A549 (cell line): ENCODE measurements around the gene HLX. TPM values are rescaled to one million over a fixed set of nuclear protein-coding genes. Genes with fewer than 3 reads are reported as not detected.
A peak's percentile ranks its signal among the peaks of the same experiment; 100 is the strongest.

Experiments
- ATAC-seq, 2 experiments: fragments of 200-7000 bp in 1 of 2; fragments of >200 bp in 1 of 2; cut with Nextera tagmentation in 1 of 2; cut with Tn5 transposase in 1 of 2; 3 replicates each; pipeline versions ENCODE4 v1.8.0 to v1.9.1; 2018 to 2020; ENCODE audit warnings: mild to moderate bottlenecking in 1 of 2, moderate library complexity in 1 of 2
- CTCF ChIA-PET: fragments of 300-600 bp; sonication (Branson Sonifier 250); formaldehyde crosslinking; extraction: SDS; loops from one replicate; lab custom pipeline; 2021; ENCODE audit warnings: antibody characterized with exemption, inconsistent platforms; lab: Yijun Ruan, JAX
- POLR2A ChIA-PET: fragments of 350-600 bp; formaldehyde crosslinking; extraction: SDS; loops from one replicate; lab custom pipeline; 2021; ENCODE audit warnings: antibody characterized with exemption, inconsistent platforms; lab: Yijun Ruan, JAX
- DNase-seq, 2 experiments: peaks; one replicate each; pipeline versions ENCODE4 v3.0.0 to v3.0.0-alpha.2; 2011 to 2016; ENCODE audit warnings: low read depth in 1 of 2, low spot score in 1 of 2
- FAIRE-seq: peaks from 2 replicates; lab custom pipeline; 2011; peaks lifted over from hg19 to GRCh38; lab: Jason Lieb, UNC
- H3K27ac ChIP-seq, 2 experiments: fragments of >200 bp; sonication (Bioruptor Twin); formaldehyde crosslinking; 3 replicates each; pipeline ENCODE4 v1.5.1; 2016 to 2017
- H3K4me1 ChIP-seq: fragments of >200 bp; sonication (Bioruptor Twin); formaldehyde crosslinking; 3 replicates; pipeline ENCODE4 v1.6.1; 2016
- H3K4me2 ChIP-seq: fragments of >200 bp; sonication (Bioruptor Twin); formaldehyde crosslinking; 3 replicates; pipeline ENCODE4 v1.6.1; 2016
- H3K4me3 ChIP-seq: fragments of >200 bp; sonication (Bioruptor Twin); formaldehyde crosslinking; 3 replicates; pipeline ENCODE4 v1.5.1; 2016
- H3K9me3 ChIP-seq: fragments of >200 bp; sonication (Bioruptor Twin); formaldehyde crosslinking; 3 replicates; pipeline ENCODE4 v1.6.1; 2016
- BHLHE40 ChIP-seq: IDR thresholded peaks from 2 replicates; pipeline ENCODE4 v1.6.1; 2012; ENCODE audit warnings: low read depth, low read length, inconsistent platforms
- CBX2 ChIP-seq: fragments of 200-600 bp; sonication (generic); IDR thresholded peaks from 2 replicates; pipeline ENCODE4 v1.6.1; 2016; ENCODE audit warnings: low read depth, mild to moderate bottlenecking, borderline replicate concordance
- CEBPB ChIP-seq, 2 experiments: fragments of >200 bp in 1 of 2; sonication (Bioruptor Twin) in 1 of 2; formaldehyde crosslinking in 1 of 2; IDR thresholded peaks; 2 replicates each; pipeline ENCODE4 v1.6.1; 2012 to 2016
- CHD4 ChIP-seq: fragments of 200-600 bp; sonication (generic); IDR thresholded peaks from 2 replicates; pipeline ENCODE4 v1.6.1; 2016; ENCODE audit warnings: antibody characterized with exemption, mild to moderate bottlenecking, borderline replicate concordance
- EHMT2 ChIP-seq: fragments of 200-600 bp; sonication (generic); IDR thresholded peaks from 2 replicates; pipeline ENCODE4 v1.6.1; 2016; ENCODE audit warnings: antibody characterized with exemption, low read depth, mild to moderate bottlenecking, moderate library complexity
- ELK1 ChIP-seq: fragments of 150-350 bp; IDR thresholded peaks from 2 replicates; pipeline ENCODE4 v1.6.1; 2014; ENCODE audit warnings: low read depth, mild to moderate bottlenecking, low read length
- FOXS1 ChIP-seq: fragments of 250-450 bp; sonication (Bioruptor Pico); IDR thresholded peaks from 2 replicates; pipeline ENCODE4 v1.5.0; 2020; ENCODE audit warnings: mild to moderate bottlenecking, moderate library complexity
- GATA3 ChIP-seq: IDR thresholded peaks from 2 replicates; pipeline ENCODE4 v1.6.1; 2012; ENCODE audit warnings: borderline replicate concordance
- HOXA7 ChIP-seq: fragments of 250-450 bp; sonication (Bioruptor Pico); IDR thresholded peaks from 2 replicates; pipeline ENCODE4 v1.5.0; 2020; ENCODE audit warnings: mild to moderate bottlenecking, moderate library complexity
- HOXB5 ChIP-seq: fragments of 250-450 bp; sonication (Bioruptor Pico); IDR thresholded peaks from 2 replicates; pipeline ENCODE4 v1.5.0; 2020; ENCODE audit warnings: mild to moderate bottlenecking, moderate library complexity
- JUNB ChIP-seq: fragments of >200 bp; sonication (Bioruptor Twin); formaldehyde crosslinking; IDR thresholded peaks from 2 replicates; pipeline ENCODE4 v1.6.1; 2016
- KDM1A ChIP-seq: fragments of 200-600 bp; sonication (generic); IDR thresholded peaks from 2 replicates; pipeline ENCODE4 v1.6.1; 2016; ENCODE audit warnings: low read depth, mild to moderate bottlenecking
- KDM5A ChIP-seq: fragments of 200-600 bp; sonication (generic); IDR thresholded peaks from 2 replicates; pipeline ENCODE4 v1.6.1; 2016; ENCODE audit warnings: antibody characterized with exemption, mild to moderate bottlenecking
- MAFK ChIP-seq: fragments of 450-650 bp; IDR thresholded peaks from 2 replicates; pipeline ENCODE4 v1.6.1; 2014; ENCODE audit not compliant: partially characterized antibody
- NFE2L2 ChIP-seq: fragments of 150-350 bp; conservative IDR thresholded peaks from 2 replicates; pipeline ENCODE4 v1.6.1; 2014; ENCODE audit warnings: low read length
- NPAS2 ChIP-seq: fragments of 250-450 bp; sonication (Bioruptor Pico); IDR thresholded peaks from 2 replicates; pipeline ENCODE4 v1.8.0; 2022; ENCODE audit warnings: mild to moderate bottlenecking, moderate library complexity, borderline replicate concordance
- POLR2AphosphoS2 ChIP-seq: conservative IDR thresholded peaks from 2 replicates; pipeline ENCODE4 v1.6.1; 2012; ENCODE audit warnings: low read length, improper control_type of control experiment, inconsistent platforms
- RAD21 ChIP-seq, 2 experiments: fragments of >200 bp in 1 of 2; sonication (Bioruptor Twin) in 1 of 2; formaldehyde crosslinking in 1 of 2; IDR thresholded peaks in 1 of 2; conservative IDR thresholded peaks in 1 of 2; 2 replicates in 1 of 2; 3 replicates in 1 of 2; pipeline ENCODE4 v1.6.1; 2012 to 2018; ENCODE audit warnings: inconsistent platforms in 1 of 2
- RFX5 ChIP-seq: fragments of 450-650 bp; IDR thresholded peaks from 2 replicates; pipeline ENCODE4 v1.7.1; 2014; ENCODE audit warnings: antibody characterized with exemption, mild to moderate bottlenecking, moderate library complexity
- SREBF2 ChIP-seq: fragments of 450-650 bp; IDR thresholded peaks from 2 replicates; pipeline ENCODE4 v1.6.1; 2014; ENCODE audit warnings: mild to moderate bottlenecking, moderate library complexity
- ZC3H11A ChIP-seq: fragments of 450-650 bp; IDR thresholded peaks from 2 replicates; pipeline ENCODE4 v1.6.1; 2014; ENCODE audit warnings: antibody characterized with exemption, mild to moderate bottlenecking
- ZNF302 ChIP-seq: fragments of 250-450 bp; sonication (Bioruptor Pico); IDR thresholded peaks from 2 replicates; pipeline ENCODE4 v1.9.0; 2021; ENCODE audit warnings: inconsistent platforms, mild to moderate bottlenecking, moderate library complexity
- ZSCAN20 ChIP-seq: fragments of 250-450 bp; sonication (Bioruptor Pico); IDR thresholded peaks from 2 replicates; pipeline ENCODE4 v1.8.0; 2022; ENCODE audit warnings: mild to moderate bottlenecking, moderate library complexity
- WGBS: methylation state at CpG from one replicate; pipeline ENCODE4 v1.1.6; 2017; ENCODE audit errors: missing lambda C conversion rate; 5-methylcytosine and 5-hydroxymethylcytosine counted together
- polyA plus RNA-seq, 4 experiments: library from polyadenylated mRNA; depleted of rRNA in 3 of 4; stranded (reverse); fragments of >200 nt; fragmentation: RNase III in 1 of 4; extraction: RNeasy Plus Mini Kit Qiagen cat#74134 plus additional on column Dnase treatment in 1 of 4; gene quantifications; 2 replicates in 3 of 4; 3 replicates in 1 of 4; pipeline ENCODE4 v1.2.3, GENCODE V29; 2011 to 2017
- TF ChIP-seq, protein P1 (sequence below): fragments of 450-650 bp; IDR thresholded peaks from 2 replicates; pipeline ENCODE4 v1.6.1; 2014; ENCODE audit warnings: antibody characterized with exemption
- TF ChIP-seq, protein P2 (sequence below): fragments of >200 bp; sonication (Bioruptor Twin); formaldehyde crosslinking; IDR thresholded peaks from 2 replicates; pipeline ENCODE4 v1.6.1; 2016
- TF ChIP-seq, protein P3 (sequence below): IDR thresholded peaks from 2 replicates; pipeline ENCODE4 v1.6.1; 2012; ENCODE audit warnings: low read depth, borderline replicate concordance
- TF ChIP-seq, protein P4 (sequence below): fragments of 250-450 bp; sonication (Bioruptor Pico); IDR thresholded peaks from 2 replicates; pipeline ENCODE4 v1.5.0; 2021; ENCODE audit warnings: mild to moderate bottlenecking, moderate library complexity, borderline replicate concordance

The HLX gene
- polyA plus RNA-seq, 2 of the 4 experiments (the other 2 are of a cell fraction) = 0.70 to 5.6 TPM

DNA sequence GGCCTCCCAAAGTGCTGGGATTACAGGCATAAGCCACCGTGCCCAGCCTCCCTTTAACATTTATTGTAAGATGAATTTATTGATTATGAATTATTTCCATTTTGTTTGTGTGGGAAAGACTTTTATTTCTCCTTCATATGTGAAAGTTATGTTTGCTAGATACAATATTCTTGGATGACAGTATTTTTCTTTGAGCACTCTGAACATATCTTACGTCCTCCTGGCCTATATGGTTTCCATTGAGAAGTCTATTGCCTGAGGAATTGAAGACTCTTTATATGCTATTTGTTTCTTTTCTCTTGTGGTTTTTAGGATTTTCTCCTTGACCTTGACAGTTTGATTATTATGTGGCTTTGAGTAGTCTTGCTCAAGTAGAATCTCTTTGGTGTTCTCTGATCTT, 26.8 kb upstream of the HLX start:
- FAIRE-seq = no peak
- WGBS = 14% methylated on average over 2 of the region's 2 CpGs
- H3K9me3 ChIP-seq = peaks cover 5% of the 10 kb centered on the region; the same call in 1 of the 3 replicates

DNA sequence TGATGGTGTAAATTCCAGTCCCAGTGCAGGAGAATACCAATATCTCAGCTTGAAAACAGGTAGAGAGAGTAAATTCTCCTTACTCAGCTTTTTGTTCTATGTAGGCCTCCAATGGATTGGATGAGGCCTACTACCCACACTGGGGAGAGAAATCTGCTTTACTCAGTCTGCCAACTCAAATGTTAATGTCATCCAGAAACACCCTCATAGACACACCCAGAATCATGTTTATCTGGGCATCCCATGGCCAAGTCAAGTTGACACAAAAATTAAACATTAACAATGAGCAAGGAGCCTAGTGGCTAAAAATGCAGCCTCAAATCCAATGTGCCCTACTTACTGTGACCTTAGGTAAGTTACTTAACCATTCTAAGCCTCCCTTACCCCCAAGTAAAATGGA, 6.9 kb upstream of the HLX start:
- DNase-seq = peak in 1 of 2 experiments; percentile 34
- Histone ChIP-seq H3K4me2 (peak overlapping the region; percentile 40; the same call in 2 of the 3 replicates), H3K4me1 (peaks cover 26% of the 10 kb centered on the region; the same call in 2 of the 3 replicates), H3K27ac (no peak overlapping the region), H3K9me3 (peaks cover 2% of the 10 kb centered on the region; the same call in 2 of the 3 replicates), H3K4me3 (no peak overlapping the region)
- CTCF ChIA-PET = interaction anchor here (1.0 to 5.1 kb wide), 4 partner anchors 62 to 1583 kb away, joined by 3 to 47 read pairs (median 12); no protein-coding TSS in a partner anchor
- peak in 1 of 2 experiments; percentile 31; a peak in 1 of 6 replicates for ATAC-seq
- TF ChIP-seq HOXA7 (CRISPR knock-in tag) (no peak), FOXS1 (CRISPR knock-in tag) (no peak), MAFK (peak; percentile 78)
- POLR2A ChIA-PET = no interaction called here
- no peak for FAIRE-seq

More for the DNA sequence above, 26.8 kb upstream of the HLX start:
- H3K27ac ChIP-seq = no peak overlapping the region
- ATAC-seq (no peak), DNase-seq (no peak)
- POLR2A ChIA-PET = no interaction called here
- TF ChIP-seq HOXB5 (CRISPR knock-in tag) (no peak), BHLHE40 (no peak), CHD4 (no peak), GATA3 (no peak), KDM1A (no peak), NPAS2 (CRISPR knock-in tag) (no peak), CBX2 (no peak), ZNF302 (no peak), POLR2AphosphoS2 (no peak), KDM5A (no peak), JUNB (no peak), NFE2L2 (no peak), RFX5 (no peak), EHMT2 (no peak), ZC3H11A (no peak), ELK1 (no peak), RAD21 (conservative IDR thresholded peaks at IDR 0.05 in 1 of 2, IDR thresholded peaks at IDR 0.05 in 1 of 2) (no peak)
- TF ChIP-seq, protein P1, sequence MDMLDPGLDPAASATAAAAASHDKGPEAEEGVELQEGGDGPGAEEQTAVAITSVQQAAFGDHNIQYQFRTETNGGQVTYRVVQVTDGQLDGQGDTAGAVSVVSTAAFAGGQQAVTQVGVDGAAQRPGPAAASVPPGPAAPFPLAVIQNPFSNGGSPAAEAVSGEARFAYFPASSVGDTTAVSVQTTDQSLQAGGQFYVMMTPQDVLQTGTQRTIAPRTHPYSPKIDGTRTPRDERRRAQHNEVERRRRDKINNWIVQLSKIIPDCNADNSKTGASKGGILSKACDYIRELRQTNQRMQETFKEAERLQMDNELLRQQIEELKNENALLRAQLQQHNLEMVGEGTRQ = no peak
- TF ChIP-seq, protein P2, sequence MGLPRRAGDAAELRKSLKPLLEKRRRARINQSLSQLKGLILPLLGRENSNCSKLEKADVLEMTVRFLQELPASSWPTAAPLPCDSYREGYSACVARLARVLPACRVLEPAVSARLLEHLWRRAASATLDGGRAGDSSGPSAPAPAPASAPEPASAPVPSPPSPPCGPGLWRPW = no peak
- no peaks in the 10 kb centered on the region for H3K4me1 ChIP-seq
- CTCF ChIA-PET = no interaction called here
- H3K4me2 ChIP-seq = no peak overlapping the region
- H3K4me3 ChIP-seq = no peak overlapping the region

DNA sequence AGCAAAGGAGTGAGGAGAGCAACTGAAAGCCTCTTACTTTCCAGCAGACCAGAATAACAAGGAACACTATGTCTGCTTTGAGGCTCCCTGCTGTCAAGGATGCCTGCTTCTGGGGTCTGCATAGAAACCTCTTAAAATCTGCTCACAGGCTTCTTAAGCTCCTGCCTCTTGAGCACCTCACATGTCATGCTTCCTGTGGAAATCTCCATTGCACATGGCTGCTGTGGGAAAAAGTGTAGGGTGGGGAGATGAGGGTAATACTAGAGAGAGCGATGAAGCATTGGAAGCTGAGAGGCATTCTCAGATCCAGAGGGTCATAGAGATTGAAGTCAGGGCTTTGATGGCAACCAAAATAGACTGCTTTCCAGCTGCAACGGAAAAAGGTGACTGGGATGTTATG, 6.2 kb upstream of the HLX start:
- DNase-seq = no peak
- CTCF ChIA-PET = interaction anchor here (0.7 to 5.1 kb wide), 16 partner anchors 13 to 1583 kb away, joined by 3 to 47 read pairs (median 4); no protein-coding TSS in a partner anchor
- no peak for ATAC-seq
- POLR2A ChIA-PET = no interaction called here
- no peak overlapping the region for H3K4me3 ChIP-seq
- H3K9me3 ChIP-seq = no peaks in the 10 kb centered on the region
- H3K27ac ChIP-seq = peak overlapping the region in 1 of 2 experiments; percentile 27; a peak in 1 of 6 replicates
- no peak overlapping the region for H3K4me2 ChIP-seq
- H3K4me1 ChIP-seq = peaks cover 26% of the 10 kb centered on the region; the same call in 2 of the 3 replicates
- no peak for TF ChIP-seq CEBPB (IDR thresholded peaks at IDR 0.05)
- TF ChIP-seq EHMT2 = no peak
- no peak for TF ChIP-seq CBX2
- no peak for TF ChIP-seq SREBF2
- TF ChIP-seq NFE2L2 = no peak
- no peak for TF ChIP-seq ZSCAN20 (CRISPR knock-in tag)
- TF ChIP-seq, protein P3, sequence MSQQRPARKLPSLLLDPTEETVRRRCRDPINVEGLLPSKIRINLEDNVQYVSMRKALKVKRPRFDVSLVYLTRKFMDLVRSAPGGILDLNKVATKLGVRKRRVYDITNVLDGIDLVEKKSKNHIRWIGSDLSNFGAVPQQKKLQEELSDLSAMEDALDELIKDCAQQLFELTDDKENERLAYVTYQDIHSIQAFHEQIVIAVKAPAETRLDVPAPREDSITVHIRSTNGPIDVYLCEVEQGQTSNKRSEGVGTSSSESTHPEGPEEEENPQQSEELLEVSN = no peak
- TF ChIP-seq GATA3 = no peak
- TF ChIP-seq, protein P4, sequence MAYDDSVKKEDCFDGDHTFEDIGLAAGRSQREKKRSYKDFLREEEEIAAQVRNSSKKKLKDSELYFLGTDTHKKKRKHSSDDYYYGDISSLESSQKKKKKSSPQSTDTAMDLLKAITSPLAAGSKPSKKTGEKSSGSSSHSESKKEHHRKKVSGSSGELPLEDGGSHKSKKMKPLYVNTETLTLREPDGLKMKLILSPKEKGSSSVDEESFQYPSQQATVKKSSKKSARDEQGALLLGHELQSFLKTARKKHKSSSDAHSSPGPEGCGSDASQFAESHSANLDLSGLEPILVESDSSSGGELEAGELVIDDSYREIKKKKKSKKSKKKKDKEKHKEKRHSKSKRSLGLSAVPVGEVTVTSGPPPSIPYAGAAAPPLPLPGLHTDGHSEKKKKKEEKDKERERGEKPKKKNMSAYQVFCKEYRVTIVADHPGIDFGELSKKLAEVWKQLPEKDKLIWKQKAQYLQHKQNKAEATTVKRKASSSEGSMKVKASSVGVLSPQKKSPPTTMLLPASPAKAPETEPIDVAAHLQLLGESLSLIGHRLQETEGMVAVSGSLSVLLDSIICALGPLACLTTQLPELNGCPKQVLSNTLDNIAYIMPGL (CRISPR knock-in tag) = no peak
- WGBS = 65% methylated on average over 2 of the region's 2 CpGs
- no peak for FAIRE-seq
